HCT116 (cell line): ENCODE data around the gene LURAP1L. TPM values are rescaled to one million over a fixed set of nuclear protein-coding genes. Genes with fewer than 3 reads are reported as not detected.

Experiments used
- ATAC-seq: fragments of 200-7000 bp; cut with Tn5 transposase; 2 replicates; pipeline ENCODE4 v1.9.1; 2020; ENCODE audit warnings: mild to moderate bottlenecking, moderate library complexity
- BruUV-seq: library from RNA; stranded (reverse); fragments of 400-500 nt; replicated peaks from 2 replicates; lab custom pipeline; 2021; lab: Mats Ljungman, UMichigan
- CTCF ChIA-PET: fragments of 300-600 bp; sonication (Branson Sonifier 250); formaldehyde crosslinking; loops from one replicate; lab custom pipeline; 2021; ENCODE audit warnings: antibody characterized with exemption; lab: Charles Lee
- POLR2A ChIA-PET: fragments of 300-600, 350-600 bp; sonication (Branson Sonifier 250); formaldehyde crosslinking; loops from one replicate; lab custom pipeline; 2021; ENCODE audit warnings: antibody characterized with exemption; lab: Charles Lee
- RAD21 ChIA-PET, 2 experiments: fragments of 300-600 bp; sonication (Branson Sonifier 250); formaldehyde crosslinking; loops; one replicate each; lab custom pipeline; 2023; ENCODE audit warnings: low total read pairs in 2 of 2; ENCODE audit not compliant: uncharacterized antibody in 2 of 2, unreplicated experiment in 2 of 2, low non-redundant PET in 1 of 2; lab: Charles Lee
- DNase-seq: peaks from one replicate; pipeline ENCODE4 v3.0.0-alpha.2; 2010; ENCODE audit warnings: low read depth, low spot score
- H2AFZ ChIP-seq: fragments of 200-600 bp; shearing (Covaris generic), sonication (generic); 2 replicates; pipeline ENCODE4 v1.6.1; 2017; ENCODE audit warnings: low read depth, mixed run types, mixed read lengths, antibody characterized with exemption, low read length; ENCODE audit not compliant: poor library complexity, severe bottlenecking
- H3K27ac ChIP-seq: 2 replicates; pipeline ENCODE4 v1.5.1; 2012; ENCODE audit warnings: low read depth, low read length
- H3K27me3 ChIP-seq: fragments of 200-600 bp; sonication (generic); 2 replicates; pipeline ENCODE4 v1.6.1; 2016; ENCODE audit warnings: mixed run types, low read length, mixed read lengths; ENCODE audit not compliant: insufficient read depth
- H3K36me3 ChIP-seq, 2 experiments: fragments of 200-500 bp in 1 of 2; fragments of 200-600 bp in 1 of 2; sonication (Bioruptor generic) in 1 of 2; sonication (generic) in 1 of 2; 2 replicates each; pipeline versions ENCODE4 v1.5.1 to v1.6.1; 2014 to 2016; ENCODE audit warnings: low read length in 2 of 2, inconsistent platforms in 1 of 2, mixed read lengths in 1 of 2, mixed run types in 1 of 2; ENCODE audit not compliant: insufficient read depth in 2 of 2, control insufficient read depth in 1 of 2
- H3K4me1 ChIP-seq, 2 experiments: fragments of 200-600 bp in 1 of 2; sonication (generic) in 1 of 2; 2 replicates each; pipeline versions ENCODE4 v1.5.1 to v1.6.1; 2012 to 2017; ENCODE audit warnings: low read length in 2 of 2, inconsistent platforms in 1 of 2, mild to moderate bottlenecking in 1 of 2, mixed read lengths in 1 of 2, mixed run types in 1 of 2, moderate library complexity in 1 of 2; ENCODE audit not compliant: insufficient read depth in 2 of 2, control insufficient read depth in 1 of 2
- H3K4me2 ChIP-seq: fragments of 200-600 bp; sonication (generic); 2 replicates; pipeline ENCODE4 v1.6.1; 2017; ENCODE audit warnings: mixed run types, low read length, mixed read lengths
- H3K4me3 ChIP-seq, 2 experiments: fragments of 200-600 bp in 1 of 2; sonication (generic) in 1 of 2; replicated peaks in 1 of 2; 2 replicates each; pipeline ENCODE4 v1.5.1; 2011 to 2016; ENCODE audit warnings: low read length in 2 of 2, control low read depth in 1 of 2, low read depth in 1 of 2, mild to moderate bottlenecking in 1 of 2, mixed read lengths in 1 of 2, mixed run types in 1 of 2
- H3K79me2 ChIP-seq: fragments of 200-600 bp; sonication (generic); 2 replicates; pipeline ENCODE4 v1.6.1; 2017; ENCODE audit warnings: mild to moderate bottlenecking, mixed run types, low read length, moderate library complexity, mixed read lengths; ENCODE audit not compliant: insufficient read depth
- H3K9ac ChIP-seq: fragments of 200-600 bp; sonication (generic); 2 replicates; pipeline ENCODE4 v1.6.1; 2016; ENCODE audit warnings: low read length, mixed read lengths
- H3K9me2 ChIP-seq: fragments of 200-600 bp; sonication (generic), shearing (Covaris generic); 2 replicates; pipeline ENCODE4 v1.6.1; 2017; ENCODE audit warnings: mixed run types, mild to moderate bottlenecking, moderate library complexity; ENCODE audit not compliant: insufficient read depth
- H3K9me3 ChIP-seq, 2 experiments: fragments of 200-500 bp in 1 of 2; fragments of 200-600 bp in 1 of 2; sonication (Bioruptor generic) in 1 of 2; sonication (generic) in 1 of 2; 2 replicates each; pipeline ENCODE4 v1.6.1; 2014 to 2017; ENCODE audit warnings: low read length in 2 of 2, mixed read lengths in 2 of 2, inconsistent platforms in 1 of 2, low read depth in 1 of 2, mild to moderate bottlenecking in 1 of 2, mixed run types in 1 of 2, moderate library complexity in 1 of 2; ENCODE audit not compliant: control insufficient read depth in 1 of 2, insufficient read depth in 1 of 2
- H4K20me1 ChIP-seq: fragments of 200-600 bp; sonication (generic), shearing (Covaris generic); 2 replicates; pipeline ENCODE4 v1.6.1; 2017; ENCODE audit warnings: mixed run types, mild to moderate bottlenecking, moderate library complexity; ENCODE audit not compliant: insufficient read depth
- ATF3 ChIP-seq: IDR thresholded peaks from 2 replicates; pipeline ENCODE4 v1.6.1; 2012
- CEBPB ChIP-seq: IDR thresholded peaks from 2 replicates; pipeline ENCODE4 v1.6.1; 2012; ENCODE audit warnings: low read depth
- EGR1 ChIP-seq: IDR thresholded peaks from 2 replicates; pipeline ENCODE4 v1.6.1; 2012; ENCODE audit warnings: low read depth
- ELF1 ChIP-seq: IDR thresholded peaks from 2 replicates; pipeline ENCODE4 v1.6.1; 2012; ENCODE audit warnings: low read depth, borderline replicate concordance
- EZH2 ChIP-seq: fragments of 200-600 bp; sonication (generic); IDR thresholded peaks from 2 replicates; pipeline ENCODE4 v1.6.1; 2017; ENCODE audit warnings: antibody characterized with exemption, mixed run types
- EZH2phosphoT487 ChIP-seq: fragments of 200-600 bp; IDR thresholded peaks from 2 replicates; pipeline ENCODE4 v1.6.1; 2018; ENCODE audit warnings: antibody characterized with exemption, borderline replicate concordance
- JUND ChIP-seq: IDR thresholded peaks from 2 replicates; pipeline ENCODE4 v1.6.1; 2012
- MAX ChIP-seq: IDR thresholded peaks from 2 replicates; pipeline ENCODE4 v1.6.1; 2012
- POLR2A ChIP-seq: IDR thresholded peaks from 2 replicates; pipeline ENCODE4 v1.7.0; 2011; ENCODE audit warnings: borderline replicate concordance; ENCODE audit not compliant: insufficient read depth, insufficient read length; ENCODE audit errors: extremely low read depth
- RAD21 ChIP-seq: IDR thresholded peaks from 2 replicates; pipeline ENCODE4 v1.6.1; 2012; ENCODE audit warnings: low read depth, mild to moderate bottlenecking
- SP1 ChIP-seq: IDR thresholded peaks from 2 replicates; pipeline ENCODE4 v1.6.1; 2012; ENCODE audit warnings: low read depth
- YY1 ChIP-seq: IDR thresholded peaks from 2 replicates; pipeline ENCODE4 v1.6.1; 2011; ENCODE audit warnings: low read length, low read depth, moderate library complexity, mild to moderate bottlenecking; ENCODE audit not compliant: insufficient replicate concordance; ENCODE audit errors: extremely low read depth
- ZFX ChIP-seq: fragments of 450-650 bp; IDR thresholded peaks from 2 replicates; pipeline ENCODE4 v1.6.1; 2017
- ZNF274 ChIP-seq: fragments of 200-500 bp; sonication (Bioruptor generic); IDR thresholded peaks from 2 replicates; pipeline ENCODE4 v1.6.1; 2014; ENCODE audit warnings: mild to moderate bottlenecking, low read depth, low read length, inconsistent platforms
- intact Hi-C: fragments of 100-400 bp; cut with micrococcal nuclease; formaldehyde crosslinking; loops from 2 replicates; pipeline ENCODE4 v1.10.0; 2022
- total RNA-seq: library from RNA; stranded (reverse); gene quantifications from one replicate; pipeline ENCODE4 v1.2.1, GENCODE V29; 2021; ENCODE audit not compliant: unreplicated experiment
- TF ChIP-seq, protein P1 (sequence below): IDR thresholded peaks from 2 replicates; pipeline ENCODE4 v1.6.1; 2012; ENCODE audit warnings: low read depth

Gene LURAP1L
- total RNA-seq, 1 experiment from 2014 or later: 13.3 TPM

GRCh38 chr9:12813533-12813932 lies 38.7 kb downstream of the LURAP1L start:
- Histone ChIP-seq H3K9me3 (no peaks in the 10 kb centered on the region), H3K9me2 (no peaks in the 10 kb centered on the region), H3K4me3 (peak overlapping the region; percentile 32 to 45), H3K79me2 (no peaks in the 10 kb centered on the region), H3K4me2 (peak overlapping the region; percentile 73), H3K27ac (peak overlapping the region; percentile 78), H4K20me1 (no peaks in the 10 kb centered on the region), H3K9ac (peak overlapping the region; percentile 53), H3K36me3 (no peaks in the 10 kb centered on the region), H2AFZ (peak overlapping the region; percentile 85), H3K4me1 (peaks cover 29 to 36% of the 10 kb centered on the region in 2 experiments; a peak in 3 of 4 replicates), H3K27me3 (no peaks in the 10 kb centered on the region)
- TF ChIP-seq ZFX: no peak
- TF ChIP-seq EZH2: no peak
- TF ChIP-seq MAX: no peak
- no peak for TF ChIP-seq CEBPB
- TF ChIP-seq JUND: no peak
- TF ChIP-seq SP1: no peak
- TSS peak; percentile 70 for BruUV-seq
- intact Hi-C loops: loop anchor here (5.0 kb wide), 1 partner anchor 91 kb away; no protein-coding TSS in a partner anchor
- POLR2A ChIA-PET: interaction anchor here (1.4 to 3.2 kb wide), 3 partner anchors 13 to 38 kb away, joined by 4 to 19 read pairs (median 14); partner anchors contain the start of gene LURAP1L
- CTCF ChIA-PET: no interaction called here
- ATAC-seq: no peak
- RAD21 ChIA-PET: no interaction called here
- no peak for DNase-seq

DNA sequence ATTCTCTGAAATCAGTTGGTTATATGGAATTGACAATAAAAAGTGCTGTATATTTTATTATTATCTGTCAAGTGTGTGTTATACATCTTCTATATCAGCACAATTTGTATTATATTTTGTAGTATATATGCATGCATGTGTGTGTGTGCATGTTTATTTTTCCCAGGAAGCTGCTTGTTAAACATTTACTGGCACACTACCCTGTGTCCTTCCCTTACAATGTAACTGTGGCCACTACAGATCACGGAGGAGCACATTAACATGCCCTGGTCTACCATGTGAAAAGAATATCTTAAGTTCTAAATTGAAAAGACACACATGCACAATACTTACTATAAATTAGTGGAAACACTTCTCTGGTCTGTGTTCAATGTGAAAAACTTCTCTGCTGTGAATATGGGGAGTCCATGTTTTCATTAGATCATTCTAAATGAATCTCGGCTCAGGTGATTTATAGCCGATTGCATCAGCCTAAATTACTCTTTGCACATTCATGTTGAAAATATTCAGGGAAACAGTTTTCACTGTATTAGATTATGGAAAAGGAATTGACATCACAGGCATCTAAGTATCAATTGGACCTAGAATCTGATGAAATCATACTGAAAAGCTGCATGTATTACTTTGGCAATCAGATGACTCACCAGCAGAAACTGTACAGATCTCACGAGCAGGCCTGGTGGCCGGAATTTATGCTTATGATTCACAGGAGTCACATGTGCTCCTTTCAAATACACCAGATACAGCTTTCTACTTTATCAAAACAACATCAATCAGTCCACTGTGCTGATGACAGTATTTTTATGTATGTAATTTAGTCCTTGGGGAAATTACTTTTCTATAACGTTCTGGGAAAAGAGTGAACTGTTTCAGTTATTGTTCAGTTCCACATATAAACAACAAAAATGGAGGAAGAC lies 39.4 kb downstream of the LURAP1L start:
- CTCF ChIA-PET: interaction anchor here (1.3 kb wide), 1 partner anchor 38 kb away, joined by 6 read pairs; no protein-coding TSS in a partner anchor
- peaks cover 29 to 43% of the 10 kb centered on the region in 2 experiments; a peak in 3 of 4 replicates for H3K4me1 ChIP-seq
- H3K27ac ChIP-seq: peak overlapping the region; percentile 78
- no peaks in the 10 kb centered on the region for H3K36me3 ChIP-seq
- no TSS peak for BruUV-seq
- no peaks in the 10 kb centered on the region for H4K20me1 ChIP-seq
- intact Hi-C loops: loop anchor here (1.0 to 5.0 kb wide), 4 partner anchors 30 to 92 kb away; no protein-coding TSS in a partner anchor
- POLR2A ChIA-PET: interaction anchor here (1.1 to 3.2 kb wide), 6 partner anchors 14 to 75 kb away, joined by 3 to 19 read pairs (median 4); partner anchors contain the start of gene LURAP1L
- H3K9ac ChIP-seq: peak overlapping the region; percentile 53
- H3K27me3 ChIP-seq: no peaks in the 10 kb centered on the region
- DNase-seq: peak; percentile 97
- peak overlapping the region; percentile 85 for H2AFZ ChIP-seq
- H3K4me2 ChIP-seq: peak overlapping the region; percentile 73
- peak; percentile 90 for ATAC-seq
- RAD21 ChIA-PET: interaction anchor here in 1 of 2 experiments (2.4 kb wide), 1 partner anchor 30 kb away, joined by 8 read pairs; no protein-coding TSS in a partner anchor
- no peaks in the 10 kb centered on the region for H3K9me2 ChIP-seq
- H3K4me3 ChIP-seq: peak overlapping the region; percentile 32 to 45
- H3K9me3 ChIP-seq: no peaks in the 10 kb centered on the region
- no peaks in the 10 kb centered on the region for H3K79me2 ChIP-seq
- TF ChIP-seq EZH2phosphoT487: no peak
- peak; percentile 19 for TF ChIP-seq RAD21
- no peak for TF ChIP-seq YY1
- no peak for TF ChIP-seq ZNF274
- TF ChIP-seq ELF1: no peak; the same call in 1 of the 2 replicates
- TF ChIP-seq JUND: peak; percentile 94
- peak; percentile 94 for TF ChIP-seq ATF3
- TF ChIP-seq EGR1: no peak
- TF ChIP-seq, protein P1, sequence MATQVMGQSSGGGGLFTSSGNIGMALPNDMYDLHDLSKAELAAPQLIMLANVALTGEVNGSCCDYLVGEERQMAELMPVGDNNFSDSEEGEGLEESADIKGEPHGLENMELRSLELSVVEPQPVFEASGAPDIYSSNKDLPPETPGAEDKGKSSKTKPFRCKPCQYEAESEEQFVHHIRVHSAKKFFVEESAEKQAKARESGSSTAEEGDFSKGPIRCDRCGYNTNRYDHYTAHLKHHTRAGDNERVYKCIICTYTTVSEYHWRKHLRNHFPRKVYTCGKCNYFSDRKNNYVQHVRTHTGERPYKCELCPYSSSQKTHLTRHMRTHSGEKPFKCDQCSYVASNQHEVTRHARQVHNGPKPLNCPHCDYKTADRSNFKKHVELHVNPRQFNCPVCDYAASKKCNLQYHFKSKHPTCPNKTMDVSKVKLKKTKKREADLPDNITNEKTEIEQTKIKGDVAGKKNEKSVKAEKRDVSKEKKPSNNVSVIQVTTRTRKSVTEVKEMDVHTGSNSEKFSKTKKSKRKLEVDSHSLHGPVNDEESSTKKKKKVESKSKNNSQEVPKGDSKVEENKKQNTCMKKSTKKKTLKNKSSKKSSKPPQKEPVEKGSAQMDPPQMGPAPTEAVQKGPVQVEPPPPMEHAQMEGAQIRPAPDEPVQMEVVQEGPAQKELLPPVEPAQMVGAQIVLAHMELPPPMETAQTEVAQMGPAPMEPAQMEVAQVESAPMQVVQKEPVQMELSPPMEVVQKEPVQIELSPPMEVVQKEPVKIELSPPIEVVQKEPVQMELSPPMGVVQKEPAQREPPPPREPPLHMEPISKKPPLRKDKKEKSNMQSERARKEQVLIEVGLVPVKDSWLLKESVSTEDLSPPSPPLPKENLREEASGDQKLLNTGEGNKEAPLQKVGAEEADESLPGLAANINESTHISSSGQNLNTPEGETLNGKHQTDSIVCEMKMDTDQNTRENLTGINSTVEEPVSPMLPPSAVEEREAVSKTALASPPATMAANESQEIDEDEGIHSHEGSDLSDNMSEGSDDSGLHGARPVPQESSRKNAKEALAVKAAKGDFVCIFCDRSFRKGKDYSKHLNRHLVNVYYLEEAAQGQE: no peak
- no peak for TF ChIP-seq POLR2A
